KMS-11 (cell line): ENCODE data around the gene APOE.
"Not testable (repeated sequence)": the region's sequence is repeated elsewhere in the genome, so short reads cannot be mapped to it uniquely, and the experiment has no call there.

ENCODE experiments used
- H2AFZ ChIP-seq: fragments of 200-600 bp; sonication (generic); 2 replicates; pipeline ENCODE4 v1.6.1; 2016; ENCODE audit warnings: antibody characterized with exemption, mixed run types, low read depth
- H3K27ac ChIP-seq: fragments of 200-600 bp; sonication (generic); 2 replicates; pipeline ENCODE4 v1.6.1; 2016; ENCODE audit warnings: mild to moderate bottlenecking, mixed run types
- H3K27me3 ChIP-seq: fragments of 200-600 bp; sonication (generic); 2 replicates; pipeline ENCODE4 v1.6.1; 2017; ENCODE audit warnings: mild to moderate bottlenecking, low read depth, mixed run types, moderate library complexity; ENCODE audit not compliant: insufficient read depth
- H3K36me3 ChIP-seq: fragments of 200-600 bp; sonication (generic); 2 replicates; pipeline ENCODE4 v1.6.1; 2017; ENCODE audit warnings: mild to moderate bottlenecking, mixed run types; ENCODE audit not compliant: insufficient read depth
- H3K4me1 ChIP-seq: fragments of 200-600 bp; sonication (generic); 2 replicates; pipeline ENCODE4 v1.6.1; 2016; ENCODE audit warnings: mild to moderate bottlenecking, low read depth, mixed run types; ENCODE audit not compliant: poor library complexity, severe bottlenecking
- H3K4me2 ChIP-seq: fragments of 200-600 bp; sonication (generic); 2 replicates; pipeline ENCODE4 v1.7.0; 2016; ENCODE audit warnings: mild to moderate bottlenecking, mixed run types
- H3K4me3 ChIP-seq: fragments of 200-600 bp; sonication (generic); IDR thresholded peaks from 2 replicates; pipeline ENCODE4 v1.6.1; 2017; ENCODE audit warnings: low read depth, low read length, mixed read lengths; ENCODE audit not compliant: insufficient read depth
- H3K79me2 ChIP-seq: fragments of 200-600 bp; sonication (generic); 2 replicates; pipeline ENCODE4 v1.6.1; 2016; ENCODE audit warnings: low read depth, mixed run types; ENCODE audit not compliant: insufficient read depth
- H3K9ac ChIP-seq: fragments of 200-600 bp; sonication (generic); 2 replicates; pipeline ENCODE4 v1.6.1; 2016; ENCODE audit warnings: mild to moderate bottlenecking, mixed run types
- H4K20me1 ChIP-seq: fragments of 200-600 bp; sonication (generic); 2 replicates; pipeline ENCODE4 v1.6.1; 2016; ENCODE audit warnings: mild to moderate bottlenecking, mixed run types; ENCODE audit not compliant: insufficient read depth
- TF ChIP-seq, protein P1 (sequence below): fragments of 200-600 bp; sonication (generic); conservative IDR thresholded peaks from 2 replicates; pipeline ENCODE4 v1.6.1; 2017; ENCODE audit warnings: low read depth, mild to moderate bottlenecking, antibody characterized with exemption, low read length, moderate library complexity, mixed read lengths

APOE gene

DNA sequence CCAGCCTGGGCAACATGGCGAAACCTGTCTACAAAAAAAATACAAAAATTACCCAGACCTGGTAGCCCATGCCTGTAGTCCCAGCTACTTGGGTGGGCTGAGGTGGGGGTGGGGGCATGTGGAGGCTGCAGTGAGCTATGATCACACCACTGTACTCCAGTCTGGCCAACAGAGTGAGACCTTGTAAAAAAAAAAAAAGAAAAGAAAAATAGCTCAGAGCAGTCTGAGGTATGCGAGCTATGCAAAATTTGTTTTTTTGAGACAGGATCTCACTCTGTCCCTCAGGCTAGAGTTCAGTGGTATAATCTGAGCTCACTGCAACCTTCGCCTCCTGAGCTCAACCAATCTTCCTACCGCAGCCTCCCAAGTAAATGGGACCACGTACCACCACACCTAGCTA lies 21.7 kb upstream of the APOE start:
- no peak overlapping the region for H3K9ac ChIP-seq
- H3K79me2 ChIP-seq: no peaks in the 10 kb centered on the region
- no peaks in the 10 kb centered on the region; the same call in 1 of the 2 replicates for H3K27me3 ChIP-seq
- no peaks in the 10 kb centered on the region for H3K36me3 ChIP-seq
- H3K4me3 ChIP-seq: no peak overlapping the region
- H3K4me1 ChIP-seq: no peaks in the 10 kb centered on the region
- no peak overlapping the region for H2AFZ ChIP-seq
- TF ChIP-seq, protein P1, sequence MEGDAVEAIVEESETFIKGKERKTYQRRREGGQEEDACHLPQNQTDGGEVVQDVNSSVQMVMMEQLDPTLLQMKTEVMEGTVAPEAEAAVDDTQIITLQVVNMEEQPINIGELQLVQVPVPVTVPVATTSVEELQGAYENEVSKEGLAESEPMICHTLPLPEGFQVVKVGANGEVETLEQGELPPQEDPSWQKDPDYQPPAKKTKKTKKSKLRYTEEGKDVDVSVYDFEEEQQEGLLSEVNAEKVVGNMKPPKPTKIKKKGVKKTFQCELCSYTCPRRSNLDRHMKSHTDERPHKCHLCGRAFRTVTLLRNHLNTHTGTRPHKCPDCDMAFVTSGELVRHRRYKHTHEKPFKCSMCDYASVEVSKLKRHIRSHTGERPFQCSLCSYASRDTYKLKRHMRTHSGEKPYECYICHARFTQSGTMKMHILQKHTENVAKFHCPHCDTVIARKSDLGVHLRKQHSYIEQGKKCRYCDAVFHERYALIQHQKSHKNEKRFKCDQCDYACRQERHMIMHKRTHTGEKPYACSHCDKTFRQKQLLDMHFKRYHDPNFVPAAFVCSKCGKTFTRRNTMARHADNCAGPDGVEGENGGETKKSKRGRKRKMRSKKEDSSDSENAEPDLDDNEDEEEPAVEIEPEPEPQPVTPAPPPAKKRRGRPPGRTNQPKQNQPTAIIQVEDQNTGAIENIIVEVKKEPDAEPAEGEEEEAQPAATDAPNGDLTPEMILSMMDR: no peak
- no peak overlapping the region for H3K4me2 ChIP-seq
- no peaks in the 10 kb centered on the region for H4K20me1 ChIP-seq
- no peak overlapping the region for H3K27ac ChIP-seq

DNA sequence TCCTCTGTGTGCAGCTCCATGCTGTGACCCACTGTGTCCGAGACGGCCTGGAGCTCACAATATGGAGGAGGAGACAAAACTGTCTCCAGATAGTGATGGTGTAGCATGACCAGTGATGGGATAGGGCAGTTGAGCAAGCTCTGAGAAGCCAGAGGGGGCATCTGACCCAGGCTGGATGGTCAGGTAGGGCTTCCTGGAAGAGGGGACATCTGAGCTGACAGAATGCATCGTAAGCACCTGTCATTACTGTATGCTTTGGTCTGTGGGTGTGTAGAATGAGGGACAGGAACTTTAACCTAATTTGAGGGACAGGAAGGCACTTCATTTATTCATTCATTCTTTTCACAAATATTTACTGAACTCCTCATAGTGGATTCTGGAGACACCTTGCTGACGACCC lies 21.0 kb upstream of the APOE start:
- TF ChIP-seq, protein P1: no peak
- Histone ChIP-seq H3K27me3 (no peaks in the 10 kb centered on the region; the same call in 1 of the 2 replicates), H3K4me3 (no peak overlapping the region), H3K4me1 (peaks cover 4% of the 10 kb centered on the region), H3K4me2 (no peak overlapping the region), H3K79me2 (no peaks in the 10 kb centered on the region), H2AFZ (no peak overlapping the region), H3K27ac (no peak overlapping the region), H3K36me3 (no peaks in the 10 kb centered on the region), H3K9ac (no peak overlapping the region), H4K20me1 (no peaks in the 10 kb centered on the region)

DNA sequence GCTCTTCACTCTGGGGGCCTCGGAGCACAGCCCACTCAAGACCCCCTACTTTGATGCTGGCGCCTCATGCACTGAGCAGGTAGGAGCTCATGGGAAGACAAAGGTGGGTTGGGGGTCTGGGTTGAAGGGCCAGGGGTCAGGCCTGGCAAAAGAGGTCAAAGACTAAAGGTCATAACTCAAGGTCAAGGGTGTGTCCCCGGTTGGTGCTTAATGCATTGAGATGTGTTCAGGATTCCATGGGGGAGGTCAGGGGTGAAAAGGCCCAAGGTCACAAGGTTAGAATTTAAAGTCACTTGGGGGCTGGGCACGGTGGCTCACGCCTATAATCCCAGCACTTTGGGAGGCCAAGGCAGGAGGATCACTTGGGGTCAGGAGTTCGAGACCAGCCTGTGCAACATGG lies 19.5 kb upstream of the APOE start:
- Histone ChIP-seq H3K9ac (no peak overlapping the region), H3K4me1 (peaks cover 9% of the 10 kb centered on the region), H3K4me3 (no peak overlapping the region), H4K20me1 (no peaks in the 10 kb centered on the region), H3K27ac (no peak overlapping the region), H3K27me3 (no peaks in the 10 kb centered on the region; the same call in 1 of the 2 replicates), H3K36me3 (no peaks in the 10 kb centered on the region), H3K4me2 (no peak overlapping the region), H2AFZ (no peak overlapping the region), H3K79me2 (peaks cover under 1% of the 10 kb centered on the region; the same call in 1 of the 2 replicates)
- TF ChIP-seq, protein P1: no peak

DNA sequence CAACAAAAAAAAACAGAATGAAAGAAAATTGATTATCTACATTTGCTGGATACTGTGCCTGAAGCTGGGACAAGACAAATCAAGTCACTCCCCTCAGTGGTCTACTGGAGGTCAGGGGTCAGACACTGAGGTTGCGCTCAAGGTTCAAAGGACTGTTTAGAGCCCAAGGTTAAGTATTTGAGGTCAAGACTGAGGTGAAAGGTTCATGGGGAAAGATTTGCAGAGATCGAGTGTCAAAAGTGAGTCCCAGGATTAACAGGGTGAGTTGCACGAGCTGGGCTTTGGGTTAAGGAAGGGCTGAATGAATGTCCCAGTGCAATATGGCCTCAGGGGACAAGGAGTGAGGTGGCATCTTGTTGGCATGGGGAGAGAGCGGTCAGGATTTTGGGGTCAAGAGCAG lies 17.9 kb upstream of the APOE start:
- H3K4me2 ChIP-seq: no peak overlapping the region
- no peak overlapping the region for H3K27ac ChIP-seq
- TF ChIP-seq, protein P1: no peak
- no peak overlapping the region for H2AFZ ChIP-seq
- no peaks in the 10 kb centered on the region for H3K27me3 ChIP-seq
- no peak overlapping the region for H3K4me3 ChIP-seq
- no peaks in the 10 kb centered on the region for H4K20me1 ChIP-seq
- H3K4me1 ChIP-seq: peaks cover 13% of the 10 kb centered on the region
- H3K79me2 ChIP-seq: peaks cover 15% of the 10 kb centered on the region
- peaks cover under 1% of the 10 kb centered on the region; the same call in 1 of the 2 replicates for H3K36me3 ChIP-seq
- H3K9ac ChIP-seq: no peak overlapping the region

DNA sequence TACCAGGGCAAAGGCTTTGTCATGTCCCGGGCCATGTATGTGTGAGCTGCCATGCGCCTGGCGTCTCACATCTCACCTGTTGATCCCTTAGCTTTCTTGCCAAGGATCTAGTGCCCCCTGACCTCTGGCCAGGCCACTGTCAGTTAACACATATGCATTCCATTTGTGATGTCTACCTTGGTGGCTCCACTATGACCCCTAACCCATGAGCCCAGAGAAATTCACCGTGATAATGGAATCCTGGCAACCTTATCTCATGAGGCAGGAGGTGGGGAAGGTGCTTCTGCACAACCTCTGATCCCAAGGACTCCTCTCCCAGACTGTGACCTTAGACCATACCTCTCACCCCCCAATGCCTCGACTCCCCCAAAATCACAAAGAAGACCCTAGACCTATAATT lies 17.3 kb upstream of the APOE start:
- not testable (repeated sequence) for H3K27ac ChIP-seq, H3K9ac ChIP-seq, H3K4me2 ChIP-seq, H4K20me1 ChIP-seq, H3K36me3 ChIP-seq, H3K27me3 ChIP-seq, H3K4me3 ChIP-seq, H2AFZ ChIP-seq
- Histone ChIP-seq H3K4me1 (peaks cover 14% of the 10 kb centered on the region), H3K79me2 (peaks cover 22% of the 10 kb centered on the region)
